T47D (cell line): ENCODE measurements around the gene EEFSEC.

Experiments
- DNase-seq, 2 experiments: peaks; one replicate each; pipeline versions ENCODE4 v3.0.0 to v3.0.0-alpha.2; 2011 to 2012; ENCODE audit warnings: low read depth in 1 of 2, low spot score in 1 of 2
- JUND ChIP-seq: IDR thresholded peaks from 2 replicates; pipeline ENCODE4 v1.6.1; 2012; ENCODE audit warnings: low read depth
- in situ Hi-C: cut with HindIII; loops from 2 replicates; pipeline ENCODE4 v1.10.0; 2016; ENCODE audit warnings: low sequenced_read_pairs, low pct_unique_long_range_greater_than_20kb

Gene EEFSEC

GRCh38 chr3:128278761-128279600 lies 125.7 kb downstream of the EEFSEC start:
- TF ChIP-seq JUND: no peak
- DNase-seq: no peak
- in situ Hi-C loops: no loop called here

- in situ Hi-C loops: no loop called here
- TF ChIP-seq JUND: no peak
- DNase-seq: no peak
These were observed 126.3 kb downstream of the EEFSEC start for GRCh38 chr3:128279601-128279880.

- in situ Hi-C loops: no loop called here
- no peak for DNase-seq
- no peak for TF ChIP-seq JUND
These were observed 127.3 kb downstream of the EEFSEC start for GRCh38 chr3:128280481-128281052.

- no peak for DNase-seq
- TF ChIP-seq JUND: no peak
- in situ Hi-C loops: no loop called here
These were observed 127.8 kb downstream of the EEFSEC start for GRCh38 chr3:128281056-128281455.

- in situ Hi-C loops: no loop called here
- no peak for DNase-seq
- TF ChIP-seq JUND: no peak
These were observed 128.4 kb downstream of the EEFSEC start for GRCh38 chr3:128281461-128282367.

GRCh38 chr3:128282380-128283196 lies 129.3 kb downstream of the EEFSEC start:
- TF ChIP-seq JUND: no peak
- in situ Hi-C loops: no loop called here
- DNase-seq: no peak

GRCh38 chr3:128283421-128283820 lies 130.1 kb downstream of the EEFSEC start:
- no peak for TF ChIP-seq JUND
- DNase-seq: no peak
- in situ Hi-C loops: no loop called here

GRCh38 chr3:128285042-128285966 lies 132.0 kb downstream of the EEFSEC start:
- in situ Hi-C loops: no loop called here
- no peak for TF ChIP-seq JUND
- DNase-seq: no peak

GRCh38 chr3:128285967-128286321 lies 132.7 kb downstream of the EEFSEC start:
- no peak for DNase-seq
- in situ Hi-C loops: no loop called here
- no peak for TF ChIP-seq JUND

GRCh38 chr3:128286691-128287090 lies 133.4 kb downstream of the EEFSEC start:
- in situ Hi-C loops: no loop called here
- TF ChIP-seq JUND: no peak
- no peak for DNase-seq

GRCh38 chr3:128287216-128287615 lies 133.9 kb downstream of the EEFSEC start:
- DNase-seq: no peak
- in situ Hi-C loops: no loop called here
- TF ChIP-seq JUND: no peak
